CD8-positive, alpha-beta memory T cell (primary cell): ENCODE data around the gene TUBB1. TPM values are rescaled to one million over a fixed set of nuclear protein-coding genes. Genes with fewer than 3 reads are reported as not detected.

Experiments
- CTCF ChIA-PET: fragments of 350-600 bp; sonication (Branson Sonifier 250); formaldehyde crosslinking; loops from one replicate; lab custom pipeline; 2021; ENCODE audit warnings: antibody characterized with exemption; lab: Charles Lee
- POLR2A ChIA-PET: fragments of 350-600 bp; sonication (Branson Sonifier 250); formaldehyde crosslinking; loops from one replicate; lab custom pipeline; 2021; ENCODE audit warnings: antibody characterized with exemption; lab: Charles Lee
- DNase-seq, 5 donors: peaks; one replicate each; pipeline versions ENCODE4 v3.0.0 to v3.0.0-alpha.2; 2020 to 2022; ENCODE audit warnings: mixed read lengths in 1 of 5
- H3K27ac ChIP-seq: one replicate; pipeline ENCODE4 v1.7.0; 2013; ENCODE audit warnings: low read depth, mild to moderate bottlenecking, low read length, moderate library complexity
- H3K27me3 ChIP-seq: 2 replicates; pipeline ENCODE4 v1.7.0; 2013; ENCODE audit warnings: low read length, mild to moderate bottlenecking; ENCODE audit not compliant: insufficient read depth, poor library complexity, severe bottlenecking
- H3K36me3 ChIP-seq: 2 replicates; pipeline ENCODE4 v1.7.0; 2013; ENCODE audit warnings: mild to moderate bottlenecking, low read length, moderate library complexity; ENCODE audit not compliant: insufficient read depth
- H3K4me1 ChIP-seq: 2 replicates; pipeline ENCODE4 v1.7.0; 2013; ENCODE audit warnings: mild to moderate bottlenecking, low read length, moderate library complexity; ENCODE audit not compliant: insufficient read depth
- H3K4me3 ChIP-seq: 2 replicates; pipeline ENCODE4 v1.7.0; 2013; ENCODE audit warnings: mild to moderate bottlenecking, low read length
- H3K9me3 ChIP-seq: 2 replicates; pipeline ENCODE4 v1.7.0; 2013; ENCODE audit warnings: mild to moderate bottlenecking, low read length
- H3K27ac Mint-ChIP-seq, 8 donors: one replicate each; pipeline ENCODE4 v1.8.0; 2020 to 2021; ENCODE audit warnings: mixed read lengths in 8 of 8, mild to moderate bottlenecking in 6 of 8, inconsistent platforms in 3 of 8, moderate library complexity in 3 of 8
- H3K27me3 Mint-ChIP-seq, 2 donors: one replicate each; pipeline ENCODE4 v1.8.0; 2020 to 2021; ENCODE audit warnings: mixed read lengths in 2 of 2, mild to moderate bottlenecking in 1 of 2, moderate library complexity in 1 of 2
- H3K36me3 Mint-ChIP-seq, 3 donors: one replicate each; pipeline ENCODE4 v1.8.0; 2020 to 2021; ENCODE audit warnings: mixed read lengths in 3 of 3, inconsistent platforms in 1 of 3, mild to moderate bottlenecking in 1 of 3
- H3K4me1 Mint-ChIP-seq, 3 donors: one replicate each; pipeline ENCODE4 v1.8.0; 2020 to 2021; ENCODE audit warnings: mixed read lengths in 3 of 3, inconsistent platforms in 1 of 3, mild to moderate bottlenecking in 1 of 3
- H3K4me3 Mint-ChIP-seq, 7 donors: one replicate each; pipeline ENCODE4 v1.8.0; 2020 to 2021; ENCODE audit warnings: mixed read lengths in 7 of 7, mild to moderate bottlenecking in 6 of 7, moderate library complexity in 4 of 7, inconsistent platforms in 2 of 7
- H3K9me3 Mint-ChIP-seq, 5 donors: one replicate each; pipeline ENCODE4 v1.8.0; 2020 to 2022; ENCODE audit warnings: mixed read lengths in 5 of 5, mild to moderate bottlenecking in 3 of 5, moderate library complexity in 2 of 5, inconsistent platforms in 1 of 5
- polyA plus RNA-seq: library from polyadenylated mRNA; unstranded; fragments of 300-500 nt; fragmentation: Illumina TruSeq; gene quantifications from one replicate; pipeline ENCODE4 v1.2.3, GENCODE V29; 2021
- total RNA-seq, 2 experiments: library from RNA; stranded (reverse); gene quantifications; one replicate each; pipeline ENCODE4 v1.2.3, GENCODE V29; 2021

The TUBB1 gene
- total and polyA plus RNA-seq, 3 experiments from 2014 or later: 0.10 TPM; not detected in 2

- Histone ChIP-seq H3K36me3 (no peaks in the 10 kb centered on the region), H3K27ac (no peak overlapping the region), H3K4me3 (no peak overlapping the region), H3K27me3 (no peaks in the 10 kb centered on the region), H3K9me3 (no peaks in the 10 kb centered on the region), H3K4me1 (no peaks in the 10 kb centered on the region)
- Mint-ChIP-seq H3K9me3 (no peaks in the 10 kb centered on the region), H3K4me1 (no peaks in the 10 kb centered on the region), H3K27me3 (peaks cover 17 to 50% of the 10 kb centered on the region in 2 donors), H3K4me3 (no peak overlapping the region), H3K36me3 (no peaks in the 10 kb centered on the region), H3K27ac (no peak overlapping the region)
- POLR2A ChIA-PET: interaction anchor here (0.5 kb wide), 1 partner anchor 74 kb away, joined by 6 read pairs; no protein-coding TSS in a partner anchor
- peak in 2 of 5 donors; percentile 13 to 14 for DNase-seq
- CTCF ChIA-PET: interaction anchor here (0.7 to 1.1 kb wide), 2 partner anchors 15 to 130 kb away, joined by 3 read pairs; no protein-coding TSS in a partner anchor
These were observed 36.1 kb downstream of the TUBB1 start for GRCh38 chr20:59055302-59055701.

- H3K4me3 ChIP-seq: no peak overlapping the region
- no peaks in the 10 kb centered on the region for H3K27me3 ChIP-seq
- no peaks in the 10 kb centered on the region for H3K4me1 ChIP-seq
- H3K9me3 ChIP-seq: no peaks in the 10 kb centered on the region
- no peaks in the 10 kb centered on the region for H3K36me3 ChIP-seq
- no peak overlapping the region for H3K27ac ChIP-seq
- no peaks in the 10 kb centered on the region for H3K36me3 Mint-ChIP-seq
- H3K4me3 Mint-ChIP-seq: no peak overlapping the region
- H3K27ac Mint-ChIP-seq: no peak overlapping the region
- H3K4me1 Mint-ChIP-seq: no peaks in the 10 kb centered on the region
- ChIA-PET CTCF (no interaction called here), POLR2A (no interaction called here)
- no peaks in the 10 kb centered on the region for H3K9me3 Mint-ChIP-seq
- H3K27me3 Mint-ChIP-seq: peaks cover 13 to 25% of the 10 kb centered on the region in 2 donors
- DNase-seq: no peak
These were observed 42.9 kb downstream of the TUBB1 start for GRCh38 chr20:59062081-59062480.

DNA sequence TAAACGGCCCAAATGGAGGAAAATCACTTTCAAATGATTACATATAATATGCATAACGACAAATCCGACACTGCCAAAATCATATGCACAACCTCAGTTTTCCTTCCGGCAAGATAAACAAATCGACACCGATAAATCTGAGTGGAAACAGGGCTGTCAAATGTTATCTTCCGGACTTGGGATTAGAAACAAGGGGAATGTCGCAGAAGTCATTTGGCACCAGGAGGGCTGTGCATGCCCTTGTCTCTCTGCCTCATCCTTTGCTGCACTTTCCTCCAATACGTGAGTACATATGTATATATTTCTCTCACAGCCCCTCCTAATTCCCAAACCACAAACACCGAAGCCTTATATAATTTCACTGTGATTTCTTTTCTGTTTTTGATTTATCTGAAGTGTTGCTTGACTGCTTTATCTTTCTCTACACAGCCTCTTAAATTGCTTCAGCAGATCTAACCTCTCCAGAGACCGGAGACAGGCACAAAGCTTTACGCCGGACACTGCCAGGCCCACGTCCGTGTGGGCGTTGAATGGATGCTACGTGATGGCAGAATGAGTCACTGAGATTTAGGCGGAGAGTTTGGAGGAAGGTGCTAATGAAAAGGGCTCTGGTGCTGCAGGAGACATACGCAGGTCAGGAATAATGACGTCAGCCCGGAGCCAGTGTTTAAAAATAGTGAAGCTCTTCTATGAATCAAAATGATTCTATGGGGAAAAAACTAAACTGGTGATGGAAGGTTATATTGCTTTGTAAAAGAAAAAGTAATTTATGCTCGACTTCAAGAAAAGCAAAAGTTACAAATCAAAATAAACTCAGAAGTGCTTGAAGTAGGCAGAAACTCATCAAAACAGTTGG, 44.4 kb downstream of the TUBB1 start:
- ChIA-PET POLR2A (no interaction called here), CTCF (no interaction called here)
- DNase-seq: no peak
- no peaks in the 10 kb centered on the region for H3K36me3 ChIP-seq
- no peaks in the 10 kb centered on the region for H3K9me3 Mint-ChIP-seq
- H3K27me3 ChIP-seq: no peaks in the 10 kb centered on the region
- H3K4me1 ChIP-seq: no peaks in the 10 kb centered on the region
- H3K4me3 Mint-ChIP-seq: no peak overlapping the region
- no peak overlapping the region for H3K4me3 ChIP-seq
- H3K4me1 Mint-ChIP-seq: no peaks in the 10 kb centered on the region
- H3K36me3 Mint-ChIP-seq: no peaks in the 10 kb centered on the region
- peak overlapping the region in 1 of 8 donors; percentile 27 for H3K27ac Mint-ChIP-seq
- H3K9me3 ChIP-seq: no peaks in the 10 kb centered on the region
- peaks cover 13 to 27% of the 10 kb centered on the region in 2 donors for H3K27me3 Mint-ChIP-seq
- no peak overlapping the region for H3K27ac ChIP-seq

GRCh38 chr20:59064214-59064722, 45.0 kb downstream of the TUBB1 start:
- Histone ChIP-seq H3K4me3 (no peak overlapping the region), H3K27ac (no peak overlapping the region), H3K27me3 (no peaks in the 10 kb centered on the region), H3K4me1 (no peaks in the 10 kb centered on the region), H3K9me3 (no peaks in the 10 kb centered on the region), H3K36me3 (no peaks in the 10 kb centered on the region)
- no peak for DNase-seq
- Mint-ChIP-seq H3K27me3 (peaks cover 13 to 23% of the 10 kb centered on the region in 2 donors), H3K4me3 (no peak overlapping the region), H3K27ac (no peak overlapping the region), H3K4me1 (no peaks in the 10 kb centered on the region), H3K36me3 (no peaks in the 10 kb centered on the region), H3K9me3 (no peaks in the 10 kb centered on the region)
- ChIA-PET CTCF (interaction anchor here (0.8 kb wide), 1 partner anchor 18 kb away, joined by 3 read pairs; no protein-coding TSS in a partner anchor), POLR2A (no interaction called here)

DNA sequence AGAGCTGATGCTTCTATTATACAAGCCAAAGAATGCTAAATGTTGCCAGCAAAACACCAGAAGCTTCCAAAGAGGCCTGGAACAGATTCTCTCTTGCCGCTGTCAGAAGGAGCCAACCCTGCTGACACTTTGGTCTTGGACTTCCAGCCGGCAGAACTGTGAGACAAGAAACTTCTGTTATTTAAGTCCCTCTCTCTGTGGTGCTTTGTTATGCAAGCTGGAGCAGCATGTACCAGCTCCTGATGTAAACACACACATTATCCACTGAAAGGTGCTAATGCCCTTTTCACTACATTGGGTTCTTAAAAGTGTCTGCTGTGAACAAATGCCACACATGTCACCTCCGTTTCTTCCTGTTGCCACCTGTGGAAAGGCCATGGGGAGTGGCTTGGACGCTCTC, 49.3 kb downstream of the TUBB1 start:
- Histone ChIP-seq H3K4me1 (no peaks in the 10 kb centered on the region), H3K4me3 (no peak overlapping the region), H3K36me3 (no peaks in the 10 kb centered on the region), H3K9me3 (no peaks in the 10 kb centered on the region), H3K27me3 (no peaks in the 10 kb centered on the region), H3K27ac (no peak overlapping the region)
- Mint-ChIP-seq H3K27me3 (peaks cover 15 to 23% of the 10 kb centered on the region in 2 donors), H3K9me3 (no peaks in the 10 kb centered on the region), H3K4me1 (no peaks in the 10 kb centered on the region), H3K36me3 (no peaks in the 10 kb centered on the region), H3K4me3 (no peak overlapping the region), H3K27ac (no peak overlapping the region)
- CTCF ChIA-PET: no interaction called here
- no peak for DNase-seq
- POLR2A ChIA-PET: no interaction called here

- CTCF ChIA-PET: no interaction called here
These were observed 49.8 kb downstream of the TUBB1 start for GRCh38 chr20:59069026-59069425.

DNA sequence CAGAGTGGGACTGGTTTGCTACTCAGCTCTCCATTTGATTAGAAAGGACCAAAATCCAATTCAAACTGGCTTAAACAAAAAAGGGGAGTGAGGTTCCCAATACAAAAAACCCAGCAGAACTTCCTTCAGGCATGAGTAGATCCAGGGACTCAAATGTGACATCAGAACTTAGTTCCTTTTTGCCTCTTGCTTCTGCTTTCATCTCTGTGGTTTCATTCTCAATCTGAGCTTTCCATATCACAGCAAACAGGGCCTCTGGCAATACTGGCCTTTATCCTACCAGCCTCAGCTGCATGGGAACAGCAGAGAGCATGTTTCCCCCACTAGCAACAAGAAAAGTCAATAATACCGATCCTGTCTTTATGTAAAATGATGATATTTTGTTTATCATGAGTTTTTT, 52.0 kb downstream of the TUBB1 start:
- peaks cover 12 to 45% of the 10 kb centered on the region in 2 donors for H3K27me3 Mint-ChIP-seq
- no peaks in the 10 kb centered on the region for H3K36me3 ChIP-seq

More at GRCh38 chr20:59069026-59069425, 49.8 kb downstream of the TUBB1 start:
- no peaks in the 10 kb centered on the region for H3K27me3 ChIP-seq
- Mint-ChIP-seq H3K4me1 (no peaks in the 10 kb centered on the region), H3K9me3 (no peaks in the 10 kb centered on the region), H3K27me3 (peaks cover 11 to 27% of the 10 kb centered on the region in 2 donors), H3K36me3 (no peaks in the 10 kb centered on the region), H3K27ac (no peak overlapping the region), H3K4me3 (no peak overlapping the region)
- DNase-seq: no peak
- POLR2A ChIA-PET: no interaction called here
- no peak overlapping the region for H3K27ac ChIP-seq
- no peak overlapping the region for H3K4me3 ChIP-seq
- H3K36me3 ChIP-seq: no peaks in the 10 kb centered on the region
- H3K9me3 ChIP-seq: no peaks in the 10 kb centered on the region
- H3K4me1 ChIP-seq: no peaks in the 10 kb centered on the region

GRCh38 chr20:59073582-59073981, 54.4 kb downstream of the TUBB1 start:
- Mint-ChIP-seq H3K4me1 (peaks cover 0 to 11% (median 0%) of the 10 kb centered on the region in 3 donors), H3K4me3 (no peak overlapping the region), H3K27me3 (peaks cover 23 to 58% of the 10 kb centered on the region in 2 donors), H3K9me3 (no peaks in the 10 kb centered on the region), H3K27ac (no peak overlapping the region), H3K36me3 (no peaks in the 10 kb centered on the region)
- Histone ChIP-seq H3K27me3 (peaks cover 6% of the 10 kb centered on the region), H3K9me3 (no peaks in the 10 kb centered on the region), H3K4me1 (no peaks in the 10 kb centered on the region), H3K36me3 (no peaks in the 10 kb centered on the region), H3K4me3 (no peak overlapping the region), H3K27ac (no peak overlapping the region)
- ChIA-PET POLR2A (no interaction called here), CTCF (no interaction called here)
- DNase-seq: no peak

More for the DNA sequence above, 52.0 kb downstream of the TUBB1 start:
- H3K4me3 ChIP-seq: no peak overlapping the region
- H3K27ac ChIP-seq: no peak overlapping the region
- no peaks in the 10 kb centered on the region for H3K36me3 Mint-ChIP-seq
- POLR2A ChIA-PET: no interaction called here
- H3K9me3 Mint-ChIP-seq: no peaks in the 10 kb centered on the region
- no peaks in the 10 kb centered on the region for H3K4me1 ChIP-seq
- no peaks in the 10 kb centered on the region for H3K27me3 ChIP-seq
- no peaks in the 10 kb centered on the region for H3K9me3 ChIP-seq
- CTCF ChIA-PET: no interaction called here
- no peak overlapping the region for H3K27ac Mint-ChIP-seq
- DNase-seq: no peak
- no peak overlapping the region for H3K4me3 Mint-ChIP-seq
- H3K4me1 Mint-ChIP-seq: peaks cover 0 to 10% (median 0%) of the 10 kb centered on the region in 3 donors
